Activated B cell treated with CpG ODN at 0.5 μM for 24 hours (primary cell): ENCODE results near the gene GRID2. TPM values are rescaled to one million over a fixed set of nuclear protein-coding genes. Genes with fewer than 3 reads are reported as not detected.

Experiments used
- ATAC-seq: fragments of 200-7000 bp; cut with Tn5 transposase; one replicate; pipeline ENCODE4 v1.10.0; 2021; ENCODE audit warnings: low read depth, mild to moderate bottlenecking, moderate library complexity
- CTCF ChIA-PET: fragments of 350-600 bp; sonication (Branson Sonifier 250); formaldehyde crosslinking; loops from one replicate; lab custom pipeline; 2021; ENCODE audit warnings: antibody characterized with exemption; lab: Charles Lee
- POLR2A ChIA-PET: fragments of 350-600 bp; sonication (Branson Sonifier 250); formaldehyde crosslinking; loops from one replicate; lab custom pipeline; 2021; ENCODE audit warnings: antibody characterized with exemption; lab: Charles Lee
- DNase-seq: peaks from one replicate; pipeline ENCODE4 v3.0.0; 2022
- H3K27ac Mint-ChIP-seq: one replicate; pipeline ENCODE4 v1.8.0; 2020; ENCODE audit warnings: mixed read lengths
- H3K27me3 Mint-ChIP-seq: one replicate; pipeline ENCODE4 v1.8.0; 2021; ENCODE audit warnings: mixed read lengths
- H3K36me3 Mint-ChIP-seq: one replicate; pipeline ENCODE4 v1.8.0; 2021; ENCODE audit warnings: low read depth, mixed read lengths
- H3K4me1 Mint-ChIP-seq: one replicate; pipeline ENCODE4 v1.8.0; 2021; ENCODE audit warnings: mixed read lengths
- H3K4me3 Mint-ChIP-seq: one replicate; pipeline ENCODE4 v1.8.0; 2020; ENCODE audit warnings: mild to moderate bottlenecking, mixed read lengths
- H3K9me3 Mint-ChIP-seq: one replicate; pipeline ENCODE4 v1.8.0; 2020; ENCODE audit warnings: mixed read lengths
- CTCF ChIP-seq: fragments of 200-600 bp; IDR thresholded peaks from one replicate; pipeline ENCODE4 v1.8.0; 2022; ENCODE audit warnings: antibody characterized with exemption, mild to moderate bottlenecking
- intact Hi-C: fragments of 100-400 bp; cut with micrococcal nuclease; formaldehyde crosslinking; loops from one replicate; pipeline ENCODE4 v1.15.1; 2024
- total RNA-seq: library from RNA; stranded (reverse); gene quantifications from 2 replicates; pipeline ENCODE4 v1.2.3, GENCODE V29; 2022

Gene GRID2
- total RNA-seq, 1 donor from 2014 or later, result not detected

- ChIA-PET POLR2A (no interaction called here), CTCF (no interaction called here)
- no peak for ATAC-seq
- no peak for TF ChIP-seq CTCF
- Mint-ChIP-seq H3K27me3 (no peaks in the 10 kb centered on the region), H3K27ac (no peak overlapping the region), H3K4me3 (no peak overlapping the region), H3K36me3 (no peaks in the 10 kb centered on the region), H3K4me1 (no peaks in the 10 kb centered on the region), H3K9me3 (peaks cover 4% of the 10 kb centered on the region)
- intact Hi-C loops, result no loop called here
- no peak for DNase-seq
Measured at GRCh38 chr4:93312299-93312698, 1008.5 kb downstream of the GRID2 start.

GRCh38 chr4:93313197-93313596, 1009.4 kb downstream of the GRID2 start:
- no peak overlapping the region for H3K4me3 Mint-ChIP-seq
- no peak for TF ChIP-seq CTCF
- POLR2A ChIA-PET, result no interaction called here

GRCh38 chr4:93317057-93317456, 1013.3 kb downstream of the GRID2 start:
- peaks cover 4% of the 10 kb centered on the region for H3K9me3 Mint-ChIP-seq
- ATAC-seq (no peak), DNase-seq (no peak)
- H3K4me1 Mint-ChIP-seq, result no peaks in the 10 kb centered on the region
- POLR2A ChIA-PET, result no interaction called here
- no peaks in the 10 kb centered on the region for H3K27me3 Mint-ChIP-seq
- CTCF ChIA-PET, result no interaction called here
- no peak for TF ChIP-seq CTCF
- H3K36me3 Mint-ChIP-seq, result no peaks in the 10 kb centered on the region
- H3K27ac Mint-ChIP-seq, result no peak overlapping the region
- H3K4me3 Mint-ChIP-seq, result no peak overlapping the region
- intact Hi-C loops, result no loop called here

More at GRCh38 chr4:93313197-93313596, 1009.4 kb downstream of the GRID2 start:
- ATAC-seq (no peak), DNase-seq (no peak)
- intact Hi-C loops, result no loop called here
- H3K36me3 Mint-ChIP-seq, result no peaks in the 10 kb centered on the region
- no peak overlapping the region for H3K27ac Mint-ChIP-seq
- CTCF ChIA-PET, result no interaction called here
- H3K9me3 Mint-ChIP-seq, result peaks cover 4% of the 10 kb centered on the region
- H3K4me1 Mint-ChIP-seq, result no peaks in the 10 kb centered on the region
- no peaks in the 10 kb centered on the region for H3K27me3 Mint-ChIP-seq

GRCh38 chr4:93317561-93317960, 1013.8 kb downstream of the GRID2 start:
- CTCF ChIA-PET, result no interaction called here

GRCh38 chr4:93319041-93319440, 1015.3 kb downstream of the GRID2 start:
- TF ChIP-seq CTCF, result no peak
- ChIA-PET POLR2A (no interaction called here), CTCF (no interaction called here)
- no peak for ATAC-seq
- Mint-ChIP-seq H3K27me3 (no peaks in the 10 kb centered on the region), H3K4me1 (no peaks in the 10 kb centered on the region), H3K4me3 (no peak overlapping the region), H3K27ac (no peak overlapping the region), H3K36me3 (no peaks in the 10 kb centered on the region), H3K9me3 (peaks cover 6% of the 10 kb centered on the region)
- intact Hi-C loops, result no loop called here
- no peak for DNase-seq

More at GRCh38 chr4:93317561-93317960, 1013.8 kb downstream of the GRID2 start:
- intact Hi-C loops, result no loop called here
- H3K4me3 Mint-ChIP-seq, result no peak overlapping the region
- DNase-seq (no peak), ATAC-seq (no peak)
- no peak for TF ChIP-seq CTCF
- H3K4me1 Mint-ChIP-seq, result no peaks in the 10 kb centered on the region
- peaks cover 4% of the 10 kb centered on the region for H3K9me3 Mint-ChIP-seq
- POLR2A ChIA-PET, result no interaction called here
- H3K36me3 Mint-ChIP-seq, result no peaks in the 10 kb centered on the region
- no peak overlapping the region for H3K27ac Mint-ChIP-seq
- no peaks in the 10 kb centered on the region for H3K27me3 Mint-ChIP-seq
